ENCODE results near the gene STRAP.

DNA sequence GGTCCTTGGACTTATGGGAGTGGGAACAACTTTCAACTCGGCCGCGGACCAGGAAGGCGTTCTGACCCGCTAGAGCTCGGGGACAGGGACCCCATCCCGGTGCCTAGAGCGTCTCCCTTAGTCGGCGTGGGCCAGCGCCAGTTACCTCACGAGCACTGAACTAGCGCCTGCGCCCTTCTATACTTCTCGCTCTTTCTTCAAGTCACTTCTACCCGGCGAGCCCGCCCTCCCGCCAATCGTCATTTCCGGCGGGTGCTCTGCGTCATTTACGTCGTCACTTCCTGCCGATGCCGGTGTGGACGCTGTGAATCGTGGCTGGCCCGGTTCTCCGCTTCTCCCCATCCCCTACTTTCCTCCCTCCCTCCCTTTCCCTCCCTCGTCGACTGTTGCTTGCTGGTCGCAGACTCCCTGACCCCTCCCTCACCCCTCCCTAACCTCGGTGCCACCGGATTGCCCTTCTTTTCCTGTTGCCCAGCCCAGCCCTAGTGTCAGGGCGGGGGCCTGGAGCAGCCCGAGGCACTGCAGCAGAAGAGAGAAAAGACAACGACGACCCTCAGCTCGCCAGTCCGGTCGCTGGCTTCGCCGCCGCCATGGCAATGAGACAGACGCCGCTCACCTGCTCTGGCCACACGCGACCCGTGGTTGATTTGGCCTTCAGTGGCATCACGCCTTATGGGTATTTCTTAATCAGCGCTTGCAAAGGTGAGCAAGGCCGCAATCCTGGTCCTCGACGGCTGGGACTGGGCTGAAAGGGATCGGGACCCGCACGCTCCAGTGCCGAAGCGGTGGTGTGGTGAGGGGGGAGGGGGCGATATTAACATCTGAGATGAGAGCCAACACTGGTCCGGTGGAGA is at the start of gene STRAP:
- TF ChIP-seq, protein P1, sequence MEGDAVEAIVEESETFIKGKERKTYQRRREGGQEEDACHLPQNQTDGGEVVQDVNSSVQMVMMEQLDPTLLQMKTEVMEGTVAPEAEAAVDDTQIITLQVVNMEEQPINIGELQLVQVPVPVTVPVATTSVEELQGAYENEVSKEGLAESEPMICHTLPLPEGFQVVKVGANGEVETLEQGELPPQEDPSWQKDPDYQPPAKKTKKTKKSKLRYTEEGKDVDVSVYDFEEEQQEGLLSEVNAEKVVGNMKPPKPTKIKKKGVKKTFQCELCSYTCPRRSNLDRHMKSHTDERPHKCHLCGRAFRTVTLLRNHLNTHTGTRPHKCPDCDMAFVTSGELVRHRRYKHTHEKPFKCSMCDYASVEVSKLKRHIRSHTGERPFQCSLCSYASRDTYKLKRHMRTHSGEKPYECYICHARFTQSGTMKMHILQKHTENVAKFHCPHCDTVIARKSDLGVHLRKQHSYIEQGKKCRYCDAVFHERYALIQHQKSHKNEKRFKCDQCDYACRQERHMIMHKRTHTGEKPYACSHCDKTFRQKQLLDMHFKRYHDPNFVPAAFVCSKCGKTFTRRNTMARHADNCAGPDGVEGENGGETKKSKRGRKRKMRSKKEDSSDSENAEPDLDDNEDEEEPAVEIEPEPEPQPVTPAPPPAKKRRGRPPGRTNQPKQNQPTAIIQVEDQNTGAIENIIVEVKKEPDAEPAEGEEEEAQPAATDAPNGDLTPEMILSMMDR (conservative IDR thresholded peaks at IDR 0.05; ENCODE audit: low read length), result no peak
- no peak for TF ChIP-seq EZH2phosphoT487 (IDR thresholded peaks at IDR 0.05; ENCODE audit: borderline replicate concordance, low read depth, low read length)

All from OCI-LY7 (cell line).